Measurements from ENCODE around the gene TSPAN5.
"Not testable (repeated sequence)": the region's sequence is repeated elsewhere in the genome, so short reads cannot be mapped to it uniquely, and the experiment has no call there.

Gene TSPAN5

DNA sequence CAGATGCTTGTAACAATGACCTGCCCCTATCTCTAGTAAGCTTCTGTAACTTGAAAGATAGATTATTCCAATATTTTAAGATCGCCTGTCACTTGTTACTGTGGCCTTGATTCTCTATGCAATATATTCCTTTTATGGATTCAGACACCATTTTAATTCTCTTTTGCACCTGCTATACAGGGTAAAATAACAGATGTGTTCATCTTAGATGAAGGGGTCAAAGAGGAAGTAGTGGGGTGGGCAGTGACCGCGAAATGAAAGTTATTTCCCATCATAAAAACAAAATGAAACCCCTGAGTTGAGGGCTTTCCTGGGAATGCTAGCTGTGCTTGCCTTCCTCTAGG is 175.9 kb downstream of the TSPAN5 start:
- Histone ChIP-seq H3K27me3 (ENCODE audit: insufficient read depth, poor library complexity, severe bottlenecking) (no peaks in the 10 kb centered on the region), H3K4me3 (replicated peaks; ENCODE audit: insufficient read depth, low read length) (no peak overlapping the region), H3K27ac (replicated peaks) (no peak overlapping the region)
- DNase-seq (ENCODE audit: low read depth in 1 of 2, low spot score in 1 of 2), result no peak
- TF ChIP-seq SPI1 (IDR thresholded peaks at IDR 0.05; ENCODE audit: borderline replicate concordance, low read depth) (no peak), GABPA (IDR thresholded peaks at IDR 0.05; ENCODE audit: low read depth) (no peak)
- TF ChIP-seq, protein P1, sequence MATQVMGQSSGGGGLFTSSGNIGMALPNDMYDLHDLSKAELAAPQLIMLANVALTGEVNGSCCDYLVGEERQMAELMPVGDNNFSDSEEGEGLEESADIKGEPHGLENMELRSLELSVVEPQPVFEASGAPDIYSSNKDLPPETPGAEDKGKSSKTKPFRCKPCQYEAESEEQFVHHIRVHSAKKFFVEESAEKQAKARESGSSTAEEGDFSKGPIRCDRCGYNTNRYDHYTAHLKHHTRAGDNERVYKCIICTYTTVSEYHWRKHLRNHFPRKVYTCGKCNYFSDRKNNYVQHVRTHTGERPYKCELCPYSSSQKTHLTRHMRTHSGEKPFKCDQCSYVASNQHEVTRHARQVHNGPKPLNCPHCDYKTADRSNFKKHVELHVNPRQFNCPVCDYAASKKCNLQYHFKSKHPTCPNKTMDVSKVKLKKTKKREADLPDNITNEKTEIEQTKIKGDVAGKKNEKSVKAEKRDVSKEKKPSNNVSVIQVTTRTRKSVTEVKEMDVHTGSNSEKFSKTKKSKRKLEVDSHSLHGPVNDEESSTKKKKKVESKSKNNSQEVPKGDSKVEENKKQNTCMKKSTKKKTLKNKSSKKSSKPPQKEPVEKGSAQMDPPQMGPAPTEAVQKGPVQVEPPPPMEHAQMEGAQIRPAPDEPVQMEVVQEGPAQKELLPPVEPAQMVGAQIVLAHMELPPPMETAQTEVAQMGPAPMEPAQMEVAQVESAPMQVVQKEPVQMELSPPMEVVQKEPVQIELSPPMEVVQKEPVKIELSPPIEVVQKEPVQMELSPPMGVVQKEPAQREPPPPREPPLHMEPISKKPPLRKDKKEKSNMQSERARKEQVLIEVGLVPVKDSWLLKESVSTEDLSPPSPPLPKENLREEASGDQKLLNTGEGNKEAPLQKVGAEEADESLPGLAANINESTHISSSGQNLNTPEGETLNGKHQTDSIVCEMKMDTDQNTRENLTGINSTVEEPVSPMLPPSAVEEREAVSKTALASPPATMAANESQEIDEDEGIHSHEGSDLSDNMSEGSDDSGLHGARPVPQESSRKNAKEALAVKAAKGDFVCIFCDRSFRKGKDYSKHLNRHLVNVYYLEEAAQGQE (IDR thresholded peaks at IDR 0.05; ENCODE audit: insufficient replicate concordance, low read depth), result no peak

DNA sequence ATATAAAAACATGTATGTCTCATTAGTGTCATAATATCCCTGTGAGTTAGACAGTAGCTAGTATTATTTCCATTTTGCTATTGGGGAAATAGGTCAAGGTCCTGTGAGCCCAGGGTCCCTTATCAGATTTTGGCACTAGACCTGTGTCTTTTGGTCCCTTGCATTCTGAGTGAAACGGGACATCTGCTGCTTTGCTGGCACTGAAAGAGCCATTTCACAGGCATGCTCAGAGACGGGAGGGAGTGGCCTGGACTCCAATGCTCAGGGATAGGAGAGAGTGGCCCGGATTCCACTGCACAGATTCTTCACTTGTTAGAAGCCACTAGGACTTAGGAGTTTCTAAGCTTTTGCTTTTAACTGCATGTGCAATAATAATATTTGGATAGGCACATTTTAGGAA is 177.2 kb downstream of the TSPAN5 start:
- no peak overlapping the region for H3K4me3 ChIP-seq (replicated peaks; ENCODE audit: insufficient read depth, low read length)
- no peak for TF ChIP-seq GABPA (IDR thresholded peaks at IDR 0.05; ENCODE audit: low read depth)
- no peak for TF ChIP-seq SPI1 (IDR thresholded peaks at IDR 0.05; ENCODE audit: borderline replicate concordance, low read depth)
- no peak for TF ChIP-seq POLR2AphosphoS5 (IDR thresholded peaks at IDR 0.05; ENCODE audit: low read depth)
- TF ChIP-seq, protein P1 (IDR thresholded peaks at IDR 0.05; ENCODE audit: insufficient replicate concordance, low read depth), result no peak
- TF ChIP-seq, protein P2, sequence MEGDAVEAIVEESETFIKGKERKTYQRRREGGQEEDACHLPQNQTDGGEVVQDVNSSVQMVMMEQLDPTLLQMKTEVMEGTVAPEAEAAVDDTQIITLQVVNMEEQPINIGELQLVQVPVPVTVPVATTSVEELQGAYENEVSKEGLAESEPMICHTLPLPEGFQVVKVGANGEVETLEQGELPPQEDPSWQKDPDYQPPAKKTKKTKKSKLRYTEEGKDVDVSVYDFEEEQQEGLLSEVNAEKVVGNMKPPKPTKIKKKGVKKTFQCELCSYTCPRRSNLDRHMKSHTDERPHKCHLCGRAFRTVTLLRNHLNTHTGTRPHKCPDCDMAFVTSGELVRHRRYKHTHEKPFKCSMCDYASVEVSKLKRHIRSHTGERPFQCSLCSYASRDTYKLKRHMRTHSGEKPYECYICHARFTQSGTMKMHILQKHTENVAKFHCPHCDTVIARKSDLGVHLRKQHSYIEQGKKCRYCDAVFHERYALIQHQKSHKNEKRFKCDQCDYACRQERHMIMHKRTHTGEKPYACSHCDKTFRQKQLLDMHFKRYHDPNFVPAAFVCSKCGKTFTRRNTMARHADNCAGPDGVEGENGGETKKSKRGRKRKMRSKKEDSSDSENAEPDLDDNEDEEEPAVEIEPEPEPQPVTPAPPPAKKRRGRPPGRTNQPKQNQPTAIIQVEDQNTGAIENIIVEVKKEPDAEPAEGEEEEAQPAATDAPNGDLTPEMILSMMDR (IDR thresholded peaks at IDR 0.05; ENCODE audit: insufficient read depth, low read length), result no peak
- H3K27ac ChIP-seq (replicated peaks), result no peak overlapping the region
- DNase-seq (ENCODE audit: low read depth in 1 of 2, low spot score in 1 of 2), result no peak
- H3K27me3 ChIP-seq (ENCODE audit: insufficient read depth, poor library complexity, severe bottlenecking), result no peaks in the 10 kb centered on the region

DNA sequence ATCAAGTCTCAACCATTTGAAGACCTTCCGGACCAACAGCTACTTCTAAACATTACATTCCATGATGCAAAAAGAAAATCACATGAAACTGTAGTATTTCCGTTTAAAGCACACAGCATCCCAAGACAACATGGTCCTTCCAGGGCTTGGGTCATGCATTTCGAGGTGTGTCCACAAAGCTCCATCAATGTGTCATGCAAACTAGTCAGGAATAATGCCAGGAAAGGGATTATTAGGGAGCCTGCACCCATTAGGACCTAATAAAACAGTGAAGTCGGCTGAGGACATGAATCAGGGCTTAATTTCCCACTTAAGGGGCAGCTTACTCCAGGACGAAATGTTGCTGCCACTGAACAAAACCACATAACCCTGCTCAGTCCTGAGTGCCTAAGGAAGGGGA is 177.9 kb downstream of the TSPAN5 start:
- TF ChIP-seq, protein P2 (IDR thresholded peaks at IDR 0.05; ENCODE audit: insufficient read depth, low read length), result no peak
- TF ChIP-seq SPI1 (IDR thresholded peaks at IDR 0.05; ENCODE audit: borderline replicate concordance, low read depth), result no peak
- TF ChIP-seq, protein P1 (IDR thresholded peaks at IDR 0.05; ENCODE audit: insufficient replicate concordance, low read depth), result no peak
- TF ChIP-seq GABPA (IDR thresholded peaks at IDR 0.05; ENCODE audit: low read depth), result no peak
- no peak for TF ChIP-seq POLR2AphosphoS5 (IDR thresholded peaks at IDR 0.05; ENCODE audit: low read depth)
- H3K4me3 ChIP-seq (replicated peaks; ENCODE audit: insufficient read depth, low read length), result no peak overlapping the region
- no peak overlapping the region for H3K27ac ChIP-seq (replicated peaks)
- no peak for DNase-seq (ENCODE audit: low read depth in 1 of 2, low spot score in 1 of 2)
- no peaks in the 10 kb centered on the region for H3K27me3 ChIP-seq (ENCODE audit: insufficient read depth, poor library complexity, severe bottlenecking)

DNA sequence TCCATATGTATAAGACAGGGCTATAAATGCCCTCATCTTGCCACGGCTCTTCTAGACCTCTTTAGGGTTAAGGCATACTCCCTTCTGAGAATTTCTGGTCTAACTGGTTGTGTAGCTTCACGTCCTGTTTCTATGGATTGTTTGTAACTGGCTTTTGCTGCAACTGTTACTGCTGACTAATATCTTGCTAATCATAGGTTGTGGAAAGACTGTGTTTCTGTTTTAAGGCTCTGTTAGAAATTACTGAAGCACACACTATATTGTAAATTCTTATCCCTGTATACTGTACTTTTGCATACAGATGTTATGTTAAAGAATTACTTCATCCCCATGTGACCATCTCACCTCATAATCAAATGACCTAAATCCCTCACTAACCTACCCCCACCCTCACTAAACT is 178.8 kb downstream of the TSPAN5 start:
- H3K27me3 ChIP-seq (ENCODE audit: insufficient read depth, poor library complexity, severe bottlenecking); H3K4me3 ChIP-seq (replicated peaks; ENCODE audit: insufficient read depth, low read length); DNase-seq (ENCODE audit: low read depth in 1 of 2, low spot score in 1 of 2); H3K27ac ChIP-seq (replicated peaks): not testable (repeated sequence)

Measured in HL-60 (cell line).